Inferior parietal cortex (tissue), 1 donor: ENCODE results near the gene LAMTOR5.
A peak's percentile ranks its signal among the peaks of the same experiment; 100 is the strongest.
"Not testable (repeated sequence)": the region's sequence is repeated elsewhere in the genome, so short reads cannot be mapped to it uniquely, and the experiment has no call there.

ENCODE experiments used
- DNase-seq: peaks from one replicate; pipeline ENCODE4 v3.0.0-alpha.2; 2016; ENCODE audit errors: extremely low spot score

Gene LAMTOR5

GRCh38 chr1:110426854-110427253, 19.4 kb upstream of the LAMTOR5 start:
- DNase-seq: no peak

GRCh38 chr1:110425612-110426152, 18.2 kb upstream of the LAMTOR5 start:
- no peak for DNase-seq

- no peak for DNase-seq
Measured at GRCh38 chr1:110424699-110425611, 17.5 kb upstream of the LAMTOR5 start.

DNA sequence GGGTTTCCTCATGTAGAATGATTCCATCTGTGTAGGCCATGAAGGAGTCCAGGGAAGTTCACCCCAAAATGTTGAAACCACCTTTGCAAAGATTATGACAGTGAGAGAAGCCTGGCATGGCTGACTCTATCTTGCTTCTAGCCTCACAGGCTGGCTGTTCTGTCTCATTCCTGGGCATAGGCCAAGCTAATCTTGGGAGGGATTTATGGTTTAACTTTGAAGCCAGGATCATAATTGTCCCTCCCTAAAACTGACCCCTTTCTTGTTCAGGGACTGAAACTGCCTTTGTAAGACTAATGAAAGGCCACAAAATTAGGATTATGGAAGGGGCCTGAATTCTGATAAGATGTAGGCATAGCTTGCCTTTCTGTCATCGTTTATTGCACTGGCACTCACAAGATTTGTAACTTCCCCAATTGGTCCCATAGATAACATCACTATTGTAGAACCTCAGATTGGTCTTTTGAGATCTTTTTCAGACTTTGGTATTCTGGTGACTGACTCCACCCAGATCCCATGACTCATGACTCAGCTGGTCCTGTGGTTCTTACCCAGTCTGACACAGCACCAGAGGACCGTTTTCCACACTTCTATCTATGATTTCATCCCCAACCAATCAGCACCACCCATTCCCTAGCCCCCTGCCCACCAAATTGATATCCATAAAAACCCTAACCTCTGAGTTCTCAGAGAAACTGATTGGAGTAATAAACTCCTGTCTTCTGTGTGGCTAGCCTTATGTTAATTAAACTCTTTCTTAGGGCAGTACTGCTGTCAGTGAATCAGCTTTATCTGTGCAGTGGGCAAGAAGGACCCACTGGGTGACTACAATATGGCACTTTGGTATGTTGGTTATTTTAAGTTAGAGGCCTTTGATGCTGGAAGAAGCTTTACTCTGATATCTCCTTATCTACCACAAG, 13.6 kb upstream of the LAMTOR5 start:
- DNase-seq: no peak

GRCh38 chr1:110420023-110420662, 12.6 kb upstream of the LAMTOR5 start:
- no peak for DNase-seq

GRCh38 chr1:110418729-110419128, 11.2 kb upstream of the LAMTOR5 start:
- no peak for DNase-seq

GRCh38 chr1:110413045-110413444, 5.6 kb upstream of the LAMTOR5 start:
- DNase-seq: not testable (repeated sequence)

DNA sequence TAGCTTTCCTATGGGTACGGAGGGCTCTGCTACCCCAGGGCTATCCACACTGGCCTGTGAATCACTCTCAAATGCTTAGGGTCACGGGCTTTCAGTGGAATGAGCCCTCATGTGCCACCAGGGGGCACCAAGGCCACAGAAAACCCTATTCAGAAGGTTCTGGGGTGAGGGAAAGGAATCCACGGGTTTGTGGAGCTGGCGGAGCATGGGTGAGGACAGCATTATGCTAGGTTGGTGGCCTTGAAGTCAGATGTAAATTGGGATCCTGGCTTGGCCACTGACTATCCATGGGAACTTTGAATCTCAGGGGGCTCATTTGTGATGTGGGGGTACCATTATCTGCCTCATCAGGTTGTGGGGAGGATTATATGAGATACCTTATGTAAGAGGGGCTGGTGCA, 5.1 kb upstream of the LAMTOR5 start:
- DNase-seq: peak; percentile 86

DNA sequence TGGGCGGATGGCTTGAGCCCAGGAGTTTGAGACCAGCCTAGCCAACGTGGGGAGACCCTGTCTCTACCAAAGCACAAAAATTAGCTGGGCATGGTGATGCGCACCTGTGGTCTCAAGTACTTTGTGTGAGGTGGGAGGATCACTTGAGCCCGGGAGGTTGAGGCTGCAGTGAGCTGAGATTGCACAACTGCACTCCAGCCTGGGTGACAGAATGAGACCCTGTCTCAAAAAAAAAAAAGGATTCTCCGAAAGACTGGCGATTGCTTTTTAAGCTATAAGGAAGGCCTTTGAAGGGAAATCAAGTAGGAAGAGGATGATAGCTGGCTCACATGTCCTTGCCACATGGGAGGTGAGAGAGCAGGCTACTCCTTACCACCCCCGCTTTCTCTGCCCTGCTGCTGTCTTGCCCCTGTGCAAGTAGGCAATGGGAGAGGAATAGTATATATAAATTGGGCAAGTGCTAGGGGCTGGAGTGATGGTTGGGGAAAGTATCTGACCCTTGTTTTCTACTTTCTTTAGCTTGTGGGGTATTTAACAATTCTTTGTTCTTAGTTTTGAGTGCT, 3.8 kb upstream of the LAMTOR5 start:
- no peak for DNase-seq

GRCh38 chr1:110409316-110409715, 1.8 kb upstream of the LAMTOR5 start:
- DNase-seq: no peak

DNA sequence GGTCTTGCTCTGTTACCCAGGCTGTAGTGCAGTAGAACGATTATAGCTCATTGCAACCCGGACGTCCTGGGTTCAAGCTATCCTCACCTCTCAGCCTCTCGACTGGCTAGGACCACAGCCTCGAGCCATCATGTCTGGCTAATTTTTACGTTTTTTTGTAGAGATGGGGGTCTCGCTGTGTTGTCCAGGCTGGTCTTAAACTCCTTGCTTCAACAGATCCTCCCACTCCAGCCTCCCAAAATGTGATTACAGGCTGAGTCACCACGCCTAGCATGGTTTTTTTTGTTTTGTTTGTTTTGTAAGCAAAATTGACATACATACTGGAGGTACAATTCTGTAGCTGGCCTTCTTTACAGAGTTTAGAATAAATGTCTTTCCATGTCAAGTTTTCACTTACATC, 994 bp upstream of the LAMTOR5 start:
- DNase-seq: no peak

DNA sequence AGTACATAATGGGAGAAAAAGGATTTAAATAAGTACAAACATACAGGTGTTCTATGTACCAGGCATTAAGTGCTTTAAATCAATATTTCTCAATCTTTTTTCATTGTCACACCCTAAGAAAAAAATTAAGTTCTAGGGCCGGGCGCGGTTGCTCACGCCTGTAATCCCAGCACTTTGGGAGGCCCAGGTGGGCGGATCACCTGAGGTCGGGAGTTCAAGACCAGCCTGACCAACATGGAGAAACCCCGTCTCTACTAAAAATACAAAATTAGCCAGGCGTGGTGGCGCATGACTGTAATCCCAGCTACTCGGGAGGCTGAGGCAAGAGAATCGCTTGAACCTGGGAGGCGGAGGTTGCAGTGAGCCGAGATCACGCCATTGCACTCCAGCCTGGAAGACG, 1.1 kb downstream of the LAMTOR5 start:
- not testable (repeated sequence) for DNase-seq

- no peak for DNase-seq
Measured at GRCh38 chr1:110404401-110404800, 3.1 kb downstream of the LAMTOR5 start.

GRCh38 chr1:110403805-110404204, 3.7 kb downstream of the LAMTOR5 start:
- no peak for DNase-seq

DNA sequence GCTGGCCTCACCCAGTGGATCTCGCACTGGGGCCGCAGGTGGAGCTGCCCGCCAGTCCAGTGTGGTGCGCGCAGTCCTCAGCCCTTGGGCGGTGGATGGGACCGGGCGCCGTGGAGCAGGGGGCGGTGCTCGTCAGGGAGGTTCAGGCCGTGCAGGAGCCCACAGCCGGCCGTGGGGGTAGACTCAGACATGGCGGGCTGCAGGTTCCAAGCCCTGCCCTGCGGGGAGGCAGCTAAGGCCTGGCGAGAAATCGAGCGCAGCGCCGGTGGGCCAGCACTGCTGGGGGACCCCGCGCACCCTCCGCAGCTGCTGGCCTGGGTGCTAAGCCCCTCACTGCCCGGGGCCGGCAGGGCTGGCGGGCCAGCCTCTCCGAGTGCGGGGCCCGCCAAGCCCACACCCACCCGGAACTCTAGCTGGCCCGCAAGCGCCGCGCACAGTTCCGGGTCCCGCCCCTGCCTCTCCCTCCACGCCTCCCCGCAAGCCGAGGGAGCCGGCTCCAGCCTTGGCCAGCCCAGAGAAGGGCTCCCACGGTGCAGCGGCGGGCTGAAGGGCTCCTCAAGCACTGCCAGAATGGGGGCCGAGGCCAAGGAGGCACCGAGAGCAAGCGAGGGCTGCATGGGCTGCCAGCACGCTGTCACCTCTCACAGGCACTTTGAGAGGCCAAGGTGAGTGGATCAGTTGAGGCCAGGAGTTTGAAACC, 11.1 kb downstream of the LAMTOR5 start:
- not testable (repeated sequence) for DNase-seq

- DNase-seq: no peak
Measured at GRCh38 chr1:110394493-110394820, 13.0 kb downstream of the LAMTOR5 start.

GRCh38 chr1:110393691-110394492, 13.6 kb downstream of the LAMTOR5 start:
- no peak for DNase-seq

DNA sequence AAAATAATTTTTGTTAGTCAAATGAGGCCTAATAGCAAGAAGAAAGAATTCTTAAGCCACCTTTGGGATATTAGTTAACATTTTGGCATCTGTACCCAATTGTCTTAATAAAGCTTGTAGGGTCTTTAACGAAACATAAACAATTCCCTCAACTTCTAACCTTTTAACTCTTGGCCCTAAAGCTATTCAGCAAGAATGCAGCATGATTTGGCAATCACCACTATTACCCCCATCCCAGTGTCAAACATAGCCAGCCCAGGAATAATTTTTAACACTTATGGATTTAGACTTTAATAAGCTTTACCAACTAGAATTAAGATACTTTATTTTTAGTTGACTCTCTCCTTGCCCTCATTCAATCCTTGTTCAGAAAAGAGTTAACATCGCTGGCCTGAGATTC, 14.2 kb downstream of the LAMTOR5 start:
- DNase-seq: no peak

- DNase-seq: no peak
Measured at GRCh38 chr1:110390692-110391245, 16.7 kb downstream of the LAMTOR5 start, which contains the start of gene SLC16A4. Gene SLC16A4 (minus strand): TSS chr1:110391026. CDS start chr1:110389323, 1,703 bp downstream.

GRCh38 chr1:110390096-110390495, 17.4 kb downstream of the LAMTOR5 start:
- no peak for DNase-seq
